ENCODE data around the gene UVRAG.

Gene UVRAG

GRCh38 chr11:76120513-76121101 lies 305.6 kb downstream of the UVRAG start:
- no peak for TF ChIP-seq TCF12 (IDR thresholded peaks at IDR 0.05; ENCODE audit: low read depth)
- no peak for TF ChIP-seq ZBTB7A (IDR thresholded peaks at IDR 0.05; ENCODE audit: low read depth)
- no peak for TF ChIP-seq CREB1 (IDR thresholded peaks at IDR 0.05; ENCODE audit: low read depth)
- no peak for TF ChIP-seq CEBPB (IDR thresholded peaks at IDR 0.05)
- TF ChIP-seq EGR1 (IDR thresholded peaks at IDR 0.05), result no peak
- no peak for TF ChIP-seq EP300 (IDR thresholded peaks at IDR 0.05; ENCODE audit: borderline replicate concordance)
- no peak for TF ChIP-seq FOXM1 (IDR thresholded peaks at IDR 0.05; ENCODE audit: borderline replicate concordance, low read depth)
- TF ChIP-seq TAF1 (IDR thresholded peaks at IDR 0.05; ENCODE audit: low read depth), result no peak
- no peak for TF ChIP-seq REST (IDR thresholded peaks at IDR 0.05; ENCODE audit: low read depth)
- no peak for TF ChIP-seq MAX (IDR thresholded peaks at IDR 0.05)
- TF ChIP-seq RAD21 (IDR thresholded peaks at IDR 0.05; ENCODE audit: low read depth), result no peak
- TF ChIP-seq NFIC (IDR thresholded peaks at IDR 0.05), result no peak
- TF ChIP-seq USF1 (IDR thresholded peaks at IDR 0.05), result no peak
- no peak for TF ChIP-seq YY1 (IDR thresholded peaks at IDR 0.05; ENCODE audit: low read depth)
- no peak for TF ChIP-seq TEAD4 (IDR thresholded peaks at IDR 0.05)

- TF ChIP-seq EGR1 (IDR thresholded peaks at IDR 0.05) (no peak), FOXM1 (IDR thresholded peaks at IDR 0.05; ENCODE audit: borderline replicate concordance, low read depth) (no peak), TEAD4 (IDR thresholded peaks at IDR 0.05) (no peak), CEBPB (IDR thresholded peaks at IDR 0.05) (no peak), TAF1 (IDR thresholded peaks at IDR 0.05; ENCODE audit: low read depth) (no peak), ZBTB7A (IDR thresholded peaks at IDR 0.05; ENCODE audit: low read depth) (no peak), CREB1 (IDR thresholded peaks at IDR 0.05; ENCODE audit: low read depth) (no peak), TCF12 (IDR thresholded peaks at IDR 0.05; ENCODE audit: low read depth) (no peak), NFIC (IDR thresholded peaks at IDR 0.05) (no peak), RAD21 (IDR thresholded peaks at IDR 0.05; ENCODE audit: low read depth) (no peak), YY1 (IDR thresholded peaks at IDR 0.05; ENCODE audit: low read depth) (no peak)
Measured at GRCh38 chr11:76123248-76123647, 308.2 kb downstream of the UVRAG start.

- TF ChIP-seq MAX (IDR thresholded peaks at IDR 0.05) (no peak), FOXM1 (IDR thresholded peaks at IDR 0.05; ENCODE audit: borderline replicate concordance, low read depth) (no peak), YY1 (IDR thresholded peaks at IDR 0.05; ENCODE audit: low read depth) (no peak), REST (IDR thresholded peaks at IDR 0.05; ENCODE audit: low read depth) (no peak), TAF1 (IDR thresholded peaks at IDR 0.05; ENCODE audit: low read depth) (no peak)
Measured at GRCh38 chr11:76124905-76125770, 310.1 kb downstream of the UVRAG start.

GRCh38 chr11:76129729-76130128 lies 314.7 kb downstream of the UVRAG start:
- TF ChIP-seq TAF1 (IDR thresholded peaks at IDR 0.05; ENCODE audit: low read depth) (no peak), USF1 (IDR thresholded peaks at IDR 0.05) (no peak)

- TF ChIP-seq RAD21 (IDR thresholded peaks at IDR 0.05; ENCODE audit: low read depth), result no peak
- TF ChIP-seq USF1 (IDR thresholded peaks at IDR 0.05), result no peak
- no peak for TF ChIP-seq CREB1 (IDR thresholded peaks at IDR 0.05; ENCODE audit: low read depth)
- no peak for TF ChIP-seq TEAD4 (IDR thresholded peaks at IDR 0.05)
- TF ChIP-seq CEBPB (IDR thresholded peaks at IDR 0.05), result no peak
- TF ChIP-seq TCF12 (IDR thresholded peaks at IDR 0.05; ENCODE audit: low read depth), result no peak
- no peak for TF ChIP-seq TAF1 (IDR thresholded peaks at IDR 0.05; ENCODE audit: low read depth)
- TF ChIP-seq EGR1 (IDR thresholded peaks at IDR 0.05), result no peak
- TF ChIP-seq MAX (IDR thresholded peaks at IDR 0.05), result no peak
- no peak for TF ChIP-seq EP300 (IDR thresholded peaks at IDR 0.05; ENCODE audit: borderline replicate concordance)
Measured at GRCh38 chr11:76131142-76131541, 316.1 kb downstream of the UVRAG start.

Data from Ishikawa (cell line).